ENCODE measurements around the gene PLXNC1. TPM values are rescaled to one million over a fixed set of nuclear protein-coding genes. Genes with fewer than 3 reads are reported as not detected.

PLXNC1 gene
- total and polyA plus RNA-seq, 4 donors: 0.71 to 12.0 (median 3.3) TPM

DNA sequence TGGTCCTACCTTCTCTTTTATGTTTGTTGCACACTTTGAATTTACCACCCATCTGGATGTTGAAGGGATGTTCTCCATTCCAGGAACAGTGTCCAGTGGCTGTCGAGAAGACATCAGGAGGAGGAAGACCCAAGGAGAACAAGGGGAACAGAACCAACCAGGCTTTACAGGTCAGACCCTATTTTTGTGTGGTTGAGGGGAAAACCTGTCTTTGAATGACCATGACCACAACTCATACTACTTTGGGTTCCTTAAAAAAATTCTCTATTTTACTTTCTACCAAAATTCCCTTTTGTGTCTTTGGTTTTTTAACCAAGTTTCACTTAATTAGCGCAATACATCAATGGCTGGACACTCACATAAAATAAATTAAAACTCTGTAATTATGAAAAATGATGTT, 78.7 kb downstream of the PLXNC1 start:
- H3K4me3 ChIP-seq (ENCODE audit: low read depth in 1 of 3, low read length in 3 of 3): no peak overlapping the region
- no peak overlapping the region for H3K27ac ChIP-seq (ENCODE audit: low read depth in 1 of 2, low read length in 2 of 2)
- H3K36me3 ChIP-seq (ENCODE audit: control insufficient read depth in 4 of 4, insufficient read depth in 3 of 4, low read depth in 1 of 4, low read length in 3 of 4): no peaks in the 10 kb centered on the region
- H3K27me3 ChIP-seq (ENCODE audit: control insufficient read depth in 4 of 4, insufficient read depth in 4 of 4, low read length in 3 of 4): no peaks in the 10 kb centered on the region
- H3K9me3 ChIP-seq (ENCODE audit: control insufficient read depth in 4 of 4, low read length in 3 of 4): no peaks in the 10 kb centered on the region
- no peaks in the 10 kb centered on the region for H3K4me1 ChIP-seq (ENCODE audit: control insufficient read depth in 4 of 4, insufficient read depth in 4 of 4, low read length in 3 of 4)
- TF ChIP-seq GABPA (IDR thresholded peaks at IDR 0.05 in 1 of 2, conservative IDR thresholded peaks at IDR 0.05 in 1 of 2) (no peak), TAF1 (conservative IDR thresholded peaks at IDR 0.05) (no peak), SP1 (IDR thresholded peaks at IDR 0.05) (no peak), JUND (IDR thresholded peaks at IDR 0.05) (no peak), YY1 (IDR thresholded peaks at IDR 0.05) (no peak), FOXA2 (IDR thresholded peaks at IDR 0.05) (no peak), HNF4G (IDR thresholded peaks at IDR 0.05) (no peak)
- TF ChIP-seq, protein P1, sequence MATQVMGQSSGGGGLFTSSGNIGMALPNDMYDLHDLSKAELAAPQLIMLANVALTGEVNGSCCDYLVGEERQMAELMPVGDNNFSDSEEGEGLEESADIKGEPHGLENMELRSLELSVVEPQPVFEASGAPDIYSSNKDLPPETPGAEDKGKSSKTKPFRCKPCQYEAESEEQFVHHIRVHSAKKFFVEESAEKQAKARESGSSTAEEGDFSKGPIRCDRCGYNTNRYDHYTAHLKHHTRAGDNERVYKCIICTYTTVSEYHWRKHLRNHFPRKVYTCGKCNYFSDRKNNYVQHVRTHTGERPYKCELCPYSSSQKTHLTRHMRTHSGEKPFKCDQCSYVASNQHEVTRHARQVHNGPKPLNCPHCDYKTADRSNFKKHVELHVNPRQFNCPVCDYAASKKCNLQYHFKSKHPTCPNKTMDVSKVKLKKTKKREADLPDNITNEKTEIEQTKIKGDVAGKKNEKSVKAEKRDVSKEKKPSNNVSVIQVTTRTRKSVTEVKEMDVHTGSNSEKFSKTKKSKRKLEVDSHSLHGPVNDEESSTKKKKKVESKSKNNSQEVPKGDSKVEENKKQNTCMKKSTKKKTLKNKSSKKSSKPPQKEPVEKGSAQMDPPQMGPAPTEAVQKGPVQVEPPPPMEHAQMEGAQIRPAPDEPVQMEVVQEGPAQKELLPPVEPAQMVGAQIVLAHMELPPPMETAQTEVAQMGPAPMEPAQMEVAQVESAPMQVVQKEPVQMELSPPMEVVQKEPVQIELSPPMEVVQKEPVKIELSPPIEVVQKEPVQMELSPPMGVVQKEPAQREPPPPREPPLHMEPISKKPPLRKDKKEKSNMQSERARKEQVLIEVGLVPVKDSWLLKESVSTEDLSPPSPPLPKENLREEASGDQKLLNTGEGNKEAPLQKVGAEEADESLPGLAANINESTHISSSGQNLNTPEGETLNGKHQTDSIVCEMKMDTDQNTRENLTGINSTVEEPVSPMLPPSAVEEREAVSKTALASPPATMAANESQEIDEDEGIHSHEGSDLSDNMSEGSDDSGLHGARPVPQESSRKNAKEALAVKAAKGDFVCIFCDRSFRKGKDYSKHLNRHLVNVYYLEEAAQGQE (IDR thresholded peaks at IDR 0.05): no peak
- no peak for DNase-seq (ENCODE audit: low spot score)
- WGBS: 97% methylated on average over 2 of the region's 2 CpGs
- no peak overlapping the region for H3K9ac ChIP-seq (ENCODE audit: low read depth in 1 of 2, low read length in 2 of 2)

DNA sequence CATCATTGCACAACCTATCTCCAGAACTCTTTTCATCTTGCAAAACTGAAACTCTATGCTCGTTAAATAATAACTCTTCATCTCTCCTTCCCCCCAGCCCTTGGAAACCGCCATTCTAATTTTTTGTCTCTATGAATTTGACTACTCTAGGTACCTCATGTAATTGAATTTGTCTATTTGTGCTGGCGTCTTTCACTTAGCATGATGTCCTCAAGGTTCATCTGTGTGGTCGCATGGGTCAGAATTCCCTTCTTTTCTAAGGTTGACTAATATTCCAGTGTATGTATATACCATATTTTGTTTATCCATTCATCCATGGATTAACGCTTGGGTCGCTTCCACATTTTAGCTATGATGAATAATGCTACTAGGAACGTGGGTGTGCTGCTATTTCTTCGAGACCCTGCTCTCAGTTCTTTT, 80.1 kb downstream of the PLXNC1 start:
- 97% methylated on average over 8 of the region's 8 CpGs for WGBS
- H3K4me3 ChIP-seq (ENCODE audit: low read depth in 1 of 3, low read length in 3 of 3): no peak overlapping the region
- no peaks in the 10 kb centered on the region for H3K36me3 ChIP-seq (ENCODE audit: control insufficient read depth in 4 of 4, insufficient read depth in 3 of 4, low read depth in 1 of 4, low read length in 3 of 4)
- H3K9me3 ChIP-seq (ENCODE audit: control insufficient read depth in 4 of 4, low read length in 3 of 4): no peaks in the 10 kb centered on the region
- H3K27ac ChIP-seq (ENCODE audit: low read depth in 1 of 2, low read length in 2 of 2): no peak overlapping the region
- no peaks in the 10 kb centered on the region for H3K4me1 ChIP-seq (ENCODE audit: control insufficient read depth in 4 of 4, insufficient read depth in 4 of 4, low read length in 3 of 4)
- TF ChIP-seq NR2F2 (IDR thresholded peaks at IDR 0.05): no peak
- TF ChIP-seq RXRA (IDR thresholded peaks at IDR 0.05): no peak
- TF ChIP-seq, protein P2, sequence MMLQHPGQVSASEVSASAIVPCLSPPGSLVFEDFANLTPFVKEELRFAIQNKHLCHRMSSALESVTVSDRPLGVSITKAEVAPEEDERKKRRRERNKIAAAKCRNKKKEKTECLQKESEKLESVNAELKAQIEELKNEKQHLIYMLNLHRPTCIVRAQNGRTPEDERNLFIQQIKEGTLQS (IDR thresholded peaks at IDR 0.05): no peak
- no peak for TF ChIP-seq TAF1 (conservative IDR thresholded peaks at IDR 0.05)
- TF ChIP-seq HNF4G (IDR thresholded peaks at IDR 0.05): no peak
- no peak for TF ChIP-seq YY1 (IDR thresholded peaks at IDR 0.05)
- no peak for TF ChIP-seq SP1 (IDR thresholded peaks at IDR 0.05)
- TF ChIP-seq, protein P3, sequence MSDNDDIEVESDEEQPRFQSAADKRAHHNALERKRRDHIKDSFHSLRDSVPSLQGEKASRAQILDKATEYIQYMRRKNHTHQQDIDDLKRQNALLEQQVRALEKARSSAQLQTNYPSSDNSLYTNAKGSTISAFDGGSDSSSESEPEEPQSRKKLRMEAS (IDR thresholded peaks at IDR 0.05): no peak
- TF ChIP-seq, protein P4, sequence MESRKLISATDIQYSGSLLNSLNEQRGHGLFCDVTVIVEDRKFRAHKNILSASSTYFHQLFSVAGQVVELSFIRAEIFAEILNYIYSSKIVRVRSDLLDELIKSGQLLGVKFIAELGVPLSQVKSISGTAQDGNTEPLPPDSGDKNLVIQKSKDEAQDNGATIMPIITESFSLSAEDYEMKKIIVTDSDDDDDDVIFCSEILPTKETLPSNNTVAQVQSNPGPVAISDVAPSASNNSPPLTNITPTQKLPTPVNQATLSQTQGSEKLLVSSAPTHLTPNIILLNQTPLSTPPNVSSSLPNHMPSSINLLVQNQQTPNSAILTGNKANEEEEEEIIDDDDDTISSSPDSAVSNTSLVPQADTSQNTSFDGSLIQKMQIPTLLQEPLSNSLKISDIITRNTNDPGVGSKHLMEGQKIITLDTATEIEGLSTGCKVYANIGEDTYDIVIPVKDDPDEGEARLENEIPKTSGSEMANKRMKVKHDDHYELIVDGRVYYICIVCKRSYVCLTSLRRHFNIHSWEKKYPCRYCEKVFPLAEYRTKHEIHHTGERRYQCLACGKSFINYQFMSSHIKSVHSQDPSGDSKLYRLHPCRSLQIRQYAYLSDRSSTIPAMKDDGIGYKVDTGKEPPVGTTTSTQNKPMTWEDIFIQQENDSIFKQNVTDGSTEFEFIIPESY (IDR thresholded peaks at IDR 0.05): no peak
- no peak for TF ChIP-seq JUND (IDR thresholded peaks at IDR 0.05)
- no peak for TF ChIP-seq FOXA2 (IDR thresholded peaks at IDR 0.05)
- no peak for TF ChIP-seq RAD21 (IDR thresholded peaks at IDR 0.05)
- no peak for TF ChIP-seq FOXA1 (IDR thresholded peaks at IDR 0.05)
- no peak for TF ChIP-seq HNF4A (conservative IDR thresholded peaks at IDR 0.05)
- TF ChIP-seq, protein P1 (IDR thresholded peaks at IDR 0.05): no peak
- TF ChIP-seq, protein P5, sequence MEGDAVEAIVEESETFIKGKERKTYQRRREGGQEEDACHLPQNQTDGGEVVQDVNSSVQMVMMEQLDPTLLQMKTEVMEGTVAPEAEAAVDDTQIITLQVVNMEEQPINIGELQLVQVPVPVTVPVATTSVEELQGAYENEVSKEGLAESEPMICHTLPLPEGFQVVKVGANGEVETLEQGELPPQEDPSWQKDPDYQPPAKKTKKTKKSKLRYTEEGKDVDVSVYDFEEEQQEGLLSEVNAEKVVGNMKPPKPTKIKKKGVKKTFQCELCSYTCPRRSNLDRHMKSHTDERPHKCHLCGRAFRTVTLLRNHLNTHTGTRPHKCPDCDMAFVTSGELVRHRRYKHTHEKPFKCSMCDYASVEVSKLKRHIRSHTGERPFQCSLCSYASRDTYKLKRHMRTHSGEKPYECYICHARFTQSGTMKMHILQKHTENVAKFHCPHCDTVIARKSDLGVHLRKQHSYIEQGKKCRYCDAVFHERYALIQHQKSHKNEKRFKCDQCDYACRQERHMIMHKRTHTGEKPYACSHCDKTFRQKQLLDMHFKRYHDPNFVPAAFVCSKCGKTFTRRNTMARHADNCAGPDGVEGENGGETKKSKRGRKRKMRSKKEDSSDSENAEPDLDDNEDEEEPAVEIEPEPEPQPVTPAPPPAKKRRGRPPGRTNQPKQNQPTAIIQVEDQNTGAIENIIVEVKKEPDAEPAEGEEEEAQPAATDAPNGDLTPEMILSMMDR (IDR thresholded peaks at IDR 0.05; ENCODE audit: low read depth, low read length, missing input control): no peak
- TF ChIP-seq GABPA (IDR thresholded peaks at IDR 0.05 in 1 of 2, conservative IDR thresholded peaks at IDR 0.05 in 1 of 2): no peak
- TF ChIP-seq EGR1 (IDR thresholded peaks at IDR 0.05; ENCODE audit: low read depth in 2 of 2): no peak
- no peak overlapping the region for H3K9ac ChIP-seq (ENCODE audit: low read depth in 1 of 2, low read length in 2 of 2)
- no peaks in the 10 kb centered on the region for H3K27me3 ChIP-seq (ENCODE audit: control insufficient read depth in 4 of 4, insufficient read depth in 4 of 4, low read length in 3 of 4)
- DNase-seq (ENCODE audit: low spot score): no peak
